BE2C (cell line): ENCODE data around the gene ITIH1.
"Not testable (repeated sequence)": the region's sequence is repeated elsewhere in the genome, so short reads cannot be mapped to it uniquely, and the experiment has no call there.

Experiments
- DNase-seq: peaks from one replicate; pipeline ENCODE4 v3.0.0-alpha.2; 2020
- H3K27me3 ChIP-seq: fragments of 250-450 bp; sonication (Bioruptor Pico); 2 replicates; pipeline ENCODE4 v1.5.1; 2020; ENCODE audit warnings: mild to moderate bottlenecking
- H3K36me3 ChIP-seq: fragments of 250-450 bp; sonication (Bioruptor Pico); 2 replicates; pipeline ENCODE4 v1.5.1; 2020; ENCODE audit warnings: mild to moderate bottlenecking
- H3K4me1 ChIP-seq: fragments of 250-450 bp; sonication (Bioruptor Pico); 2 replicates; pipeline ENCODE4 v1.5.1; 2020
- H3K4me3 ChIP-seq: 2 replicates; pipeline ENCODE4 v1.5.1; 2011; ENCODE audit warnings: low read depth, low read length
- H3K9me3 ChIP-seq: fragments of 250-450 bp; sonication (Bioruptor Pico); 2 replicates; pipeline ENCODE4 v1.5.1; 2020
- CTCF ChIP-seq: IDR thresholded peaks from 2 replicates; pipeline ENCODE4 v1.5.1; 2012; ENCODE audit warnings: mild to moderate bottlenecking, low read depth, low read length

Gene ITIH1

DNA sequence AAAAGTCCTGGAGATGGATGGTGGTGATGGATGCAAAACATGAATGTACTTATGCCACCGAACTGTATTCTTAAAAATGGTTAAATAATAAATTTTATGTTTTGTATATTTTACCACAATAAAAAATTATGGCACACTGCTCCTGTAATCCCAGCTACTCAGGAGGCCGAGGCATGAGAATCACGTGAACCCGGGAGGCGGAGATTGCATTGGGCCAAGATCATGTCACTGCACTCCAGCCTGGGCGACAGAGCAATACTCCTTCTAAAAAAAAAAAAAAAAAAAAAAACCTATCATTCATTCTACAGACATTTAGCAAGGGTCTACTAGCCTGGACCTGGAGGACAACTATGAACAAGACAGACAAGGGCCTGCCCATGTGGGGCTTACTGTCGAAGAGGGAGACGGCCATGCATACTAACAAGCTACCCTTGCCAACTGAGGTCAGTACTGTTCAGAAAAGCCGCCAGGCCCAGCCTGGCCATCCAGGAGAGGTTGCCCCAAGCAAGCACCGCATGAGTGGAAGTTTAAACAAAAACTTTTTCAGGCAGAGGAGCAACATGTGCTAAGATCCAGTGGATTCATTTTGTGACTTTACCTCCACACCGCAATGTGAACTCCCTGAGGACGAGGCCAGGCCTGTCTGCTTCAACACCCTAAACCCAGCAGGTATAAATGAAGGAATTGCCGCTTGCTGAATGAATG is 3.9 kb upstream of the ITIH1 start:
- H3K4me1 ChIP-seq, result no peaks in the 10 kb centered on the region

GRCh38 chr3:52774066-52774713 is 3.2 kb upstream of the ITIH1 start:
- no peak for DNase-seq
- TF ChIP-seq CTCF, result no peak
- H3K9me3 ChIP-seq, result no peaks in the 10 kb centered on the region
- H3K27me3 ChIP-seq, result no peaks in the 10 kb centered on the region
- no peaks in the 10 kb centered on the region for H3K4me1 ChIP-seq
- no peaks in the 10 kb centered on the region for H3K36me3 ChIP-seq
- H3K4me3 ChIP-seq, result no peak overlapping the region

More for the DNA sequence above, 3.9 kb upstream of the ITIH1 start:
- no peaks in the 10 kb centered on the region for H3K27me3 ChIP-seq
- TF ChIP-seq CTCF, result no peak
- H3K9me3 ChIP-seq, result no peaks in the 10 kb centered on the region
- H3K36me3 ChIP-seq, result no peaks in the 10 kb centered on the region
- no peak for DNase-seq
- H3K4me3 ChIP-seq, result no peak overlapping the region

DNA sequence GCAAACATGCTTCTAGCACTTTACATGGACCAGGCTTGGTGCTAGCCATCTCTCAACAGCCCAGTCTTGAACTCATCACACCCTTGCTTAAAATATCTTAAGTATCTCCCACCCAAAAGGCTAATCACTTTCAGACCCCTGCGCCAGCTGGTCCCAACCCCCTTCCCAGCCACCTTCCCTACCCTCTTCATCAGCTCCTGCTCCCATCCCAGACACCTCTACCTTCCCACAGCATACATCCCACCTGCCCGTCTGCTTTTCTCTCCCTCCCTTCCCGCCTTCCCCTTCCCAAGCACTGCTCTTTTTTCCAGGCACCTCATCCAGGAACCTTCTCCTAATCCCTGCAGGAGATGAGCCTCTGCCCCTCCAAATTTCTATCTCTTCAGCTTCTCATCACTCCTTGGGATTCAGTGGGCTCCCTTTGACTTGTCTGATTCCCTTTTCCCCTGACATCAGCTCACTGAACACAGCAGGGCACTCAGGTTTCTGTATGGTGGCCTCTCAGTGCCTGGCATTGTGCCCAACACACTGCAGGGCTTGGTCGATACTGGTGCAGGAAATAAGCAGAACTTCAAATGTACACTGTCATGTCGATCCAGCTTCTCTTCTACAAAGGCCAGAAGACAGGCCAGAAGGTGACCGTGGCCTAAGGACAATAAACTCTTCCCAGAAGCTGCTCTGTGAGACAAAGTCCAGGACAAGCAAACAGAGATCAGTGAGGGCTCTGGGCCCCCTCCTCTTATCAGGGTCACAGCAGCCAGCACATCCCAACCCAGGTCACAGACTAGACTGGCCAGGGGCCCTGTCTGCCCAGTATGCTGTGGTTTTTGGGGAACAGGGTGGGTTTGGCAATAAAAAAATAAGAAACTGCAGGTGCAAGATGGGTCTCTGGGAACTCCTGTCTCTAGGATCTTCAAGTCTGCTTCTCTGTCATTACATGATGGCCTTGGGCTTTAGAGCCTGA is 2.2 kb upstream of the ITIH1 start:
- TF ChIP-seq CTCF, result no peak
- H3K27me3 ChIP-seq, result no peaks in the 10 kb centered on the region
- H3K4me3 ChIP-seq, result no peak overlapping the region
- no peak for DNase-seq
- H3K4me1 ChIP-seq, result no peaks in the 10 kb centered on the region
- H3K9me3 ChIP-seq, result no peaks in the 10 kb centered on the region
- H3K36me3 ChIP-seq, result no peaks in the 10 kb centered on the region

GRCh38 chr3:52775877-52776276 is 1.5 kb upstream of the ITIH1 start:
- no peak for DNase-seq
- no peaks in the 10 kb centered on the region for H3K4me1 ChIP-seq
- no peaks in the 10 kb centered on the region for H3K27me3 ChIP-seq
- H3K4me3 ChIP-seq, result no peak overlapping the region
- H3K9me3 ChIP-seq, result no peaks in the 10 kb centered on the region
- TF ChIP-seq CTCF, result no peak
- no peaks in the 10 kb centered on the region for H3K36me3 ChIP-seq

DNA sequence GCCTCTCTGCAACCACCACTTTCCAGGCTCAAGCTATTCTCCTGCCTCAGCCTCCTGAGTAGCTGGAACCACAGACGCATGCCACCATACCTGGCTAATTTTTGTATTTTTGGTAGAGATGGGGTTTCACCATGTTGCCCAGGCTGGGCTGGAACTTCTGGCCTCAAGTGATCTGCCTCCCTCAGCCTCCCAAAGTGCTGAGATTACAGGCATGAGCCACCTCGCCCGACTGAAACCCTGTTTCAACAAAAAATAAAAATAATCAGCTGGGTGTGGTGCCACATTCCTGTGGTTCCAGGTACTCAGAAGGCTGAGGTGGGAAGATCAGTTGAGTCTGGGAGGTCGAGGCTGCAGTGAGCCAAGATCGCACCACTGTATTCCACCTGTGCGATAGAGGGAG is 913 bp upstream of the ITIH1 start:
- not testable (repeated sequence) for H3K36me3 ChIP-seq, H3K9me3 ChIP-seq, DNase-seq, H3K4me1 ChIP-seq, H3K4me3 ChIP-seq, H3K27me3 ChIP-seq

DNA sequence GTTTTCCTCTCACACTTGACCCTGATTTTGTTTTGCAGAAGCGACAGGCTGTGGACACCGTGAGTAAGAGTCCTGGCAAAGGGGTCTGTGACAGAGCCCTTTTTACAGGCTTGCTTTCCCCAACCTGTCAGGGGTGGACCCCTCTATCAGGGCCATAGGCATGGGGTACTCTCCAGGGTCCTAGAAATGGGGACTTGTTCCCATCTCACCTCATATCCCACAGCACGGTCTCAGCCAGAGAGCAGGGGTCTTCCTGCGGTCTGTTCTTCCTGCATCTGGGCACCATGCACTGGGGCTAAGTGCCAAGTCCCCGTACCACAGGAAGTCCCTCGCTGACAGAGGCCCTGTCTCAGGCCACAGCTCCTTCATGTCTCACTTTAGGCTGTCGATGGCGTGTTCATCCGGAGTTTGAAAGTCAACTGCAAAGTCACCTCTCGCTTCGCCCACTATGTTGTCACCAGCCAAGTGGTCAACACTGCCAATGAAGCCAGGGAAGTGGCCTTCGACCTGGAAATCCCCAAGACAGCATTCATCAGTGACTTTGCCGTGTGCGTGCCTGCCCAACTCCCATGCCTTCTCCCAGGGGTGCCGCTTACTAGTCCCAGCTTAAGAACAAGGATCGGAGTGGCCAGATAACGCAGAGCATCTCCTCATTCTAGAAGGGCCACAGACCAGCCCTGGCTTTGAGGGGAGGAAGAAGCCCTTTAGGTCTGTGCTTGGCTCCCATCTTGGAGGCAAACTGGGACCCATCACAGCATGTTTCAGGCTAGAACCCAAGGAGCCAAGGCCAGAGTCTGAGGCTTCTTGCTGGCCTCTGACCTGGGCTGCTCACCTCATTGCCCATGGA is 783 bp downstream of the ITIH1 start:
- no peak for TF ChIP-seq CTCF
- Histone ChIP-seq H3K9me3 (no peaks in the 10 kb centered on the region), H3K36me3 (no peaks in the 10 kb centered on the region), H3K27me3 (no peaks in the 10 kb centered on the region), H3K4me3 (no peak overlapping the region), H3K4me1 (no peaks in the 10 kb centered on the region)
- no peak for DNase-seq
